ENCODE data around the gene TSFM. TPM values are rescaled to one million over a fixed set of nuclear protein-coding genes. Genes with fewer than 3 reads are reported as not detected.

The TSFM gene
- total RNA-seq, 2 experiments from 2014 or later, result 46.3 to 47.3 TPM

GRCh38 chr12:57810450-57810849 lies 27.9 kb downstream of the TSFM start:
- intact Hi-C loops (cut with micrococcal nuclease), result no loop called here
- no peak for ATAC-seq
- DNase-seq, result no peak
- H3K4me3 Mint-ChIP-seq, result no peak overlapping the region
- no peaks in the 10 kb centered on the region for H3K9me3 Mint-ChIP-seq
- no peaks in the 10 kb centered on the region for H3K4me1 Mint-ChIP-seq (ENCODE audit: low read depth)
- no peaks in the 10 kb centered on the region for H3K27me3 Mint-ChIP-seq
- CTCF ChIA-PET, result interaction anchor here (0.9 to 3.7 kb wide), 2 partner anchors 8 to 93 kb away, joined by 3 to 23 read pairs; no protein-coding TSS in a partner anchor
- TF ChIP-seq CTCF (IDR thresholded peaks at IDR 0.05), result no peak
- H3K36me3 Mint-ChIP-seq (ENCODE audit: low read depth), result no peaks in the 10 kb centered on the region
- no peak overlapping the region for H3K27ac Mint-ChIP-seq
- POLR2A ChIA-PET, result interaction anchor here (1.3 kb wide), 1 partner anchor 8 kb away, joined by 3 read pairs; no protein-coding TSS in a partner anchor

GRCh38 chr12:57811028-57811755 lies 28.6 kb downstream of the TSFM start:
- ATAC-seq, result no peak
- no peak overlapping the region for H3K4me3 Mint-ChIP-seq

GRCh38 chr12:57813111-57813970 lies 30.8 kb downstream of the TSFM start:
- no peak for TF ChIP-seq CTCF (IDR thresholded peaks at IDR 0.05)
- no peaks in the 10 kb centered on the region for H3K27me3 Mint-ChIP-seq
- no peak overlapping the region for H3K27ac Mint-ChIP-seq
- DNase-seq (no peak), ATAC-seq (no peak)
- ChIA-PET POLR2A (interaction anchor here (1.5 kb wide), 1 partner anchor 11 kb away, joined by 4 read pairs; no protein-coding TSS in a partner anchor), CTCF (interaction anchor here (0.9 to 3.7 kb wide), 2 partner anchors 11 to 92 kb away, joined by 3 to 23 read pairs; no protein-coding TSS in a partner anchor)
- intact Hi-C loops (cut with micrococcal nuclease), result no loop called here
- H3K4me3 Mint-ChIP-seq, result no peak overlapping the region
- H3K9me3 Mint-ChIP-seq, result no peaks in the 10 kb centered on the region
- no peaks in the 10 kb centered on the region for H3K4me1 Mint-ChIP-seq (ENCODE audit: low read depth)
- H3K36me3 Mint-ChIP-seq (ENCODE audit: low read depth), result no peaks in the 10 kb centered on the region

More at GRCh38 chr12:57811028-57811755, 28.6 kb downstream of the TSFM start:
- Mint-ChIP-seq H3K4me1 (ENCODE audit: low read depth) (no peaks in the 10 kb centered on the region), H3K27me3 (no peaks in the 10 kb centered on the region), H3K36me3 (ENCODE audit: low read depth) (no peaks in the 10 kb centered on the region), H3K27ac (no peak overlapping the region), H3K9me3 (no peaks in the 10 kb centered on the region)
- no peak for TF ChIP-seq CTCF (IDR thresholded peaks at IDR 0.05)
- ChIA-PET CTCF (interaction anchor here (3.7 kb wide), 1 partner anchor 8 kb away, joined by 23 read pairs; no protein-coding TSS in a partner anchor), POLR2A (interaction anchor here (1.3 to 1.5 kb wide), 2 partner anchors 9 kb away, joined by 3 to 4 read pairs; no protein-coding TSS in a partner anchor)
- intact Hi-C loops (cut with micrococcal nuclease), result no loop called here
- DNase-seq, result no peak

DNA sequence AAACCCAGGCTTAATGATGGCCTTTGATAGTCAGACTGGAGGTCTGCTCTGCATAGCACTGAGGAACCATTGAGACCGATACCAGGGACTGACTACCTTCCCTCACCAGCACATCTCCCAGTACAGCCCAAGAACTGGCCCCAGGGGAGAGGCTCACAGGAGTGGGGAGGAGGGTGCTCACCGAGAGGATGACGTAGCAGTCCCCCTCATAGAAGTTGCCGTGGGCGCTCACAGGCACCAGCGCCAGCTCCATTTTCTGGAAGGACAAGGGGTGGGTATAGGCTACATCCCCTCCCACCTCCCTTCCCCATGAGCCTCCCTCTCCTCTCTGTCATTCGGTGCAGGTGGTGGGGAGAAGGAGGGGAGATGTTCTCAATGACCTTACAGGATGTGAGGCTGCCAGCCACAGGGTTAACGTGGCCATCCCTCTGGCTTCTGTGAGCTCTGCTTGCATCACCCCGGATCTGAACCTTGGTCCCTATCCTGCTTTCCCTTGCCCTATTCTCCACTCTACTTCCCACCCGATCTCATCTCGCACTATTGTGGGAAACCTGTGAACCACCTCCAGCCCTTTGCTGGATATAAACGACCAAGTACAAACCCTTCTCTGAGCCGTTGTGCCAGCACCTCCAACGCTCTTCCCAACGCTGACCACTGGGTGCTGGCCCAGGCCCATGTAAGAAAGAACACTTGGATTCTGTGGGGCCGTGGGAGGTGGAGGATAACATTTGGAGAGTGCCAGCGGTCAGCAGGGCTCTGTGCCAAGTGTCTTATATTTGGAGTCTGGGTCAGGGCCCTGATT lies 31.6 kb downstream of the TSFM start:
- H3K27me3 Mint-ChIP-seq, result no peaks in the 10 kb centered on the region
- intact Hi-C loops (cut with micrococcal nuclease), result no loop called here
- ChIA-PET CTCF (interaction anchor here (0.9 to 6.2 kb wide), 3 partner anchors 13 to 92 kb away, joined by 3 to 52 read pairs (median 3); no protein-coding TSS in a partner anchor), POLR2A (no interaction called here)
- H3K4me1 Mint-ChIP-seq (ENCODE audit: low read depth), result no peaks in the 10 kb centered on the region
- no peak overlapping the region for H3K4me3 Mint-ChIP-seq
- no peaks in the 10 kb centered on the region for H3K36me3 Mint-ChIP-seq (ENCODE audit: low read depth)
- ATAC-seq, result no peak
- DNase-seq, result no peak
- no peak for TF ChIP-seq CTCF (IDR thresholded peaks at IDR 0.05)
- H3K27ac Mint-ChIP-seq, result no peak overlapping the region
- no peaks in the 10 kb centered on the region for H3K9me3 Mint-ChIP-seq
